ENCODE measurements around the gene NGEF. TPM values are rescaled to one million over a fixed set of nuclear protein-coding genes. Genes with fewer than 3 reads are reported as not detected.

The NGEF gene
- total RNA-seq, 6 experiments from 2014 or later, result 16.4 to 20.9 (median 20.2) TPM

- TF ChIP-seq POLR2A (IDR thresholded peaks at IDR 0.05) (no peak), CTCF (IDR thresholded peaks at IDR 0.05) (no peak)
- Histone ChIP-seq H3K4me3 (no peak overlapping the region), H3K9me3 (no peaks in the 10 kb centered on the region), H3K27me3 (no peaks in the 10 kb centered on the region), H3K27ac (peak overlapping the region in 1 of 3 donors; percentile 89), H3K4me1 (peaks cover 0 to 28% (median 7%) of the 10 kb centered on the region in 4 donors), H3K36me3 (no peaks in the 10 kb centered on the region)
- WGBS (ENCODE audit: insufficient coverage, low coverage, low lambda C conversion rate, missing lambda C conversion rate), result 97% methylated on average over 5 of the region's 9 CpGs
- ATAC-seq, result no peak
- peak in 1 of 3 donors; percentile 44 for DNase-seq
- intact Hi-C loops (cut with DNase I), result no loop called here
Observed at GRCh38 chr2:232872826-232873225, 140.2 kb downstream of the NGEF start.

- no peaks in the 10 kb centered on the region for H3K36me3 ChIP-seq
- intact Hi-C loops (cut with DNase I), result no loop called here
- DNase-seq, result no peak
Observed at GRCh38 chr2:232871835-232872736, 141.0 kb downstream of the NGEF start.

GRCh38 chr2:232871418-232871834 is 141.6 kb downstream of the NGEF start:
- Histone ChIP-seq H3K4me1 (peaks cover 0 to 28% (median 7%) of the 10 kb centered on the region in 4 donors), H3K27me3 (no peaks in the 10 kb centered on the region)
- DNase-seq, result peak in 1 of 3 donors; percentile 43

More at GRCh38 chr2:232871835-232872736, 141.0 kb downstream of the NGEF start:
- peak overlapping the region in 1 of 3 donors; percentile 16 for H3K27ac ChIP-seq
- peaks cover 0 to 28% (median 7%) of the 10 kb centered on the region in 4 donors for H3K4me1 ChIP-seq
- H3K27me3 ChIP-seq, result no peaks in the 10 kb centered on the region
- TF ChIP-seq POLR2A (IDR thresholded peaks at IDR 0.05) (no peak), CTCF (IDR thresholded peaks at IDR 0.05) (no peak)
- no peaks in the 10 kb centered on the region for H3K9me3 ChIP-seq
- H3K4me3 ChIP-seq, result no peak overlapping the region
- WGBS (ENCODE audit: insufficient coverage, low coverage, low lambda C conversion rate, missing lambda C conversion rate), result 100% methylated on average over 3 of the region's 22 CpGs
- no peak for ATAC-seq

GRCh38 chr2:232870766-232871371 is 142.2 kb downstream of the NGEF start:
- intact Hi-C loops (cut with DNase I), result no loop called here
- no peaks in the 10 kb centered on the region for H3K9me3 ChIP-seq
- ATAC-seq, result no peak
- H3K27me3 ChIP-seq, result no peaks in the 10 kb centered on the region
- H3K36me3 ChIP-seq, result no peaks in the 10 kb centered on the region
- WGBS (ENCODE audit: insufficient coverage, low coverage, low lambda C conversion rate, missing lambda C conversion rate), result 61% methylated on average over 5 of the region's 17 CpGs
- no peak overlapping the region for H3K4me3 ChIP-seq
- TF ChIP-seq CTCF (IDR thresholded peaks at IDR 0.05) (no peak), POLR2A (IDR thresholded peaks at IDR 0.05) (no peak)
- peaks cover 0 to 28% (median 7%) of the 10 kb centered on the region in 4 donors for H3K4me1 ChIP-seq
- peak in 1 of 3 donors; percentile 41 for DNase-seq
- no peak overlapping the region for H3K27ac ChIP-seq

More at GRCh38 chr2:232871418-232871834, 141.6 kb downstream of the NGEF start:
- ATAC-seq, result no peak
- H3K27ac ChIP-seq, result no peak overlapping the region
- no peak overlapping the region for H3K4me3 ChIP-seq
- WGBS (ENCODE audit: insufficient coverage, low coverage, low lambda C conversion rate, missing lambda C conversion rate), result 83% methylated on average over 4 of the region's 15 CpGs
- no peak for TF ChIP-seq POLR2A (IDR thresholded peaks at IDR 0.05)
- TF ChIP-seq CTCF (IDR thresholded peaks at IDR 0.05), result no peak
- H3K9me3 ChIP-seq, result no peaks in the 10 kb centered on the region
- intact Hi-C loops (cut with DNase I), result no loop called here
- no peaks in the 10 kb centered on the region for H3K36me3 ChIP-seq
